ENCODE data around the gene C5orf52.
"Not testable (repeated sequence)": the region's sequence is repeated elsewhere in the genome, so short reads cannot be mapped to it uniquely, and the experiment has no call there.

Gene C5orf52

GRCh38 chr5:157690690-157691433 is 19.5 kb downstream of the C5orf52 start:
- ATAC-seq: no peak
- TF ChIP-seq, protein P1, sequence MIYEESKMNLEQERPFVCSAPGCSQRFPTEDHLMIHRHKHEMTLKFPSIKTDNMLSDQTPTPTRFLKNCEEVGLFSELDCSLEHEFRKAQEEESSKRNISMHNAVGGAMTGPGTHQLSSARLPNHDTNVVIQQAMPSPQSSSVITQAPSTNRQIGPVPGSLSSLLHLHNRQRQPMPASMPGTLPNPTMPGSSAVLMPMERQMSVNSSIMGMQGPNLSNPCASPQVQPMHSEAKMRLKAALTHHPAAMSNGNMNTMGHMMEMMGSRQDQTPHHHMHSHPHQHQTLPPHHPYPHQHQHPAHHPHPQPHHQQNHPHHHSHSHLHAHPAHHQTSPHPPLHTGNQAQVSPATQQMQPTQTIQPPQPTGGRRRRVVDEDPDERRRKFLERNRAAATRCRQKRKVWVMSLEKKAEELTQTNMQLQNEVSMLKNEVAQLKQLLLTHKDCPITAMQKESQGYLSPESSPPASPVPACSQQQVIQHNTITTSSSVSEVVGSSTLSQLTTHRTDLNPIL (CRISPR knock-in tag; IDR thresholded peaks at IDR 0.05; ENCODE audit: low read depth): no peak
- TF ChIP-seq, protein P2, sequence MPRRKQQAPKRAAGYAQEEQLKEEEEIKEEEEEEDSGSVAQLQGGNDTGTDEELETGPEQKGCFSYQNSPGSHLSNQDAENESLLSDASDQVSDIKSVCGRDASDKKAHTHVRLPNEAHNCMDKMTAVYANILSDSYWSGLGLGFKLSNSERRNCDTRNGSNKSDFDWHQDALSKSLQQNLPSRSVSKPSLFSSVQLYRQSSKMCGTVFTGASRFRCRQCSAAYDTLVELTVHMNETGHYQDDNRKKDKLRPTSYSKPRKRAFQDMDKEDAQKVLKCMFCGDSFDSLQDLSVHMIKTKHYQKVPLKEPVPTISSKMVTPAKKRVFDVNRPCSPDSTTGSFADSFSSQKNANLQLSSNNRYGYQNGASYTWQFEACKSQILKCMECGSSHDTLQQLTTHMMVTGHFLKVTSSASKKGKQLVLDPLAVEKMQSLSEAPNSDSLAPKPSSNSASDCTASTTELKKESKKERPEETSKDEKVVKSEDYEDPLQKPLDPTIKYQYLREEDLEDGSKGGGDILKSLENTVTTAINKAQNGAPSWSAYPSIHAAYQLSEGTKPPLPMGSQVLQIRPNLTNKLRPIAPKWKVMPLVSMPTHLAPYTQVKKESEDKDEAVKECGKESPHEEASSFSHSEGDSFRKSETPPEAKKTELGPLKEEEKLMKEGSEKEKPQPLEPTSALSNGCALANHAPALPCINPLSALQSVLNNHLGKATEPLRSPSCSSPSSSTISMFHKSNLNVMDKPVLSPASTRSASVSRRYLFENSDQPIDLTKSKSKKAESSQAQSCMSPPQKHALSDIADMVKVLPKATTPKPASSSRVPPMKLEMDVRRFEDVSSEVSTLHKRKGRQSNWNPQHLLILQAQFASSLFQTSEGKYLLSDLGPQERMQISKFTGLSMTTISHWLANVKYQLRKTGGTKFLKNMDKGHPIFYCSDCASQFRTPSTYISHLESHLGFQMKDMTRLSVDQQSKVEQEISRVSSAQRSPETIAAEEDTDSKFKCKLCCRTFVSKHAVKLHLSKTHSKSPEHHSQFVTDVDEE (CRISPR knock-in tag; IDR thresholded peaks at IDR 0.05): no peak
- no peak for TF ChIP-seq ESRRG (CRISPR knock-in tag; IDR thresholded peaks at IDR 0.05)
- no peak for TF ChIP-seq ZFP3 (CRISPR knock-in tag; IDR thresholded peaks at IDR 0.05)

GRCh38 chr5:157693816-157694215 is 22.5 kb downstream of the C5orf52 start:
- ATAC-seq: not testable (repeated sequence)

- ATAC-seq: not testable (repeated sequence)
Measured at GRCh38 chr5:157696154-157696553, 24.8 kb downstream of the C5orf52 start.

DNA sequence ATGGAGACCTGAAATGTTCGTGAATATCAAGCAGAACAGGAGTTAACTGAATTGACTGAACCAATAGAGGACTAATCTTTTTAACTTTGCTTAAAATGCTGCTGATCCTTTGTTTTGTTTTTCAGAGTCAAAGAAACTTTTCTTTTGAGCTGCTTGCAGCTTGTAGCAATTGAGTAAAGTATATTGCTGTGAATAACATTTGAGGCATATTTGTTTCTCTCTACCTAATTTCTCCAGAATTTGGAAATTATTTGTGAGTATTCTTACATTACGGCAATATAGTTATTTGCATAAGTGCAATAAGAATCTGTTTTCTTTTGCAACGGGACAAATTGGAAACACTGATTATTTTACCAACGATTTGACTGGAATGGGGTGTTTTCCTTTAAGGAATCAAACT is 27.3 kb downstream of the C5orf52 start:
- not testable (repeated sequence) for ATAC-seq

- ATAC-seq: no peak
- TF ChIP-seq, protein P1 (CRISPR knock-in tag; IDR thresholded peaks at IDR 0.05; ENCODE audit: low read depth): no peak
- TF ChIP-seq GLIS3 (CRISPR knock-in tag; IDR thresholded peaks at IDR 0.05) (no peak), BACH2 (CRISPR knock-in tag; IDR thresholded peaks at IDR 0.05; ENCODE audit: borderline replicate concordance) (no peak), ESRRG (CRISPR knock-in tag; IDR thresholded peaks at IDR 0.05) (no peak)
Measured at GRCh38 chr5:157703736-157704135, 32.4 kb downstream of the C5orf52 start.

DNA sequence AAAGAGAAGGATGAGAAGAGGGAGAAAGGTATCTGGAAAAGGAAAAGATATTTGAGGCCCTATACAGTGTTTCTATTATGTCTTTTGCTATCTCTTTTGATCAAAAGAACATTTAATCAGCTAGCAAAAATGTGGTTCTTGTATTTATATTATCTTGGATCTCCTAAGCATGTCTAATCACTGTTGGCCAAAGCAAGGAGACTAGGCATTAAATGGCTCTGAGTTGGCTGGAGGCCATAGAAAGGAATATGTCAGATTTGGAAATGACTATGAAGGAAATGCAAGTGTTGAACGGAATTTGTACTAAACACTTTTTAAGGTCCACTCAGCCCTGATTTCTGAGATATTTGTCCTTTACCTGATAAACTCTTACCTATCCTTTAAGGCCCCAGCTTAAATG is 37.5 kb downstream of the C5orf52 start:
- peak; percentile 53 for ATAC-seq
- TF ChIP-seq ZFP3 (CRISPR knock-in tag; IDR thresholded peaks at IDR 0.05): peak; percentile 87
- TF ChIP-seq SNAI2 (CRISPR knock-in tag; IDR thresholded peaks at IDR 0.05): no peak
- no peak for TF ChIP-seq ZNF70 (CRISPR knock-in tag; IDR thresholded peaks at IDR 0.05)
- TF ChIP-seq, protein P3, sequence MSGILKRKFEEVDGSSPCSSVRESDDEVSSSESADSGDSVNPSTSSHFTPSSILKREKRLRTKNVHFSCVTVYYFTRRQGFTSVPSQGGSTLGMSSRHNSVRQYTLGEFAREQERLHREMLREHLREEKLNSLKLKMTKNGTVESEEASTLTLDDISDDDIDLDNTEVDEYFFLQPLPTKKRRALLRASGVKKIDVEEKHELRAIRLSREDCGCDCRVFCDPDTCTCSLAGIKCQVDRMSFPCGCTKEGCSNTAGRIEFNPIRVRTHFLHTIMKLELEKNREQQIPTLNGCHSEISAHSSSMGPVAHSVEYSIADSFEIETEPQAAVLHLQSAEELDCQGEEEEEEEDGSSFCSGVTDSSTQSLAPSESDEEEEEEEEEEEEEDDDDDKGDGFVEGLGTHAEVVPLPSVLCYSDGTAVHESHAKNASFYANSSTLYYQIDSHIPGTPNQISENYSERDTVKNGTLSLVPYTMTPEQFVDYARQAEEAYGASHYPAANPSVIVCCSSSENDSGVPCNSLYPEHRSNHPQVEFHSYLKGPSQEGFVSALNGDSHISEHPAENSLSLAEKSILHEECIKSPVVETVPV (CRISPR knock-in tag; IDR thresholded peaks at IDR 0.05): no peak
- peak; percentile 69 for TF ChIP-seq ISL1 (CRISPR knock-in tag; IDR thresholded peaks at IDR 0.05)
- TF ChIP-seq, protein P2 (CRISPR knock-in tag; IDR thresholded peaks at IDR 0.05): no peak

- no peak for ATAC-seq
- TF ChIP-seq, protein P1 (CRISPR knock-in tag; IDR thresholded peaks at IDR 0.05; ENCODE audit: low read depth): no peak
- TF ChIP-seq, protein P2 (CRISPR knock-in tag; IDR thresholded peaks at IDR 0.05): no peak
- TF ChIP-seq TCF4 (CRISPR knock-in tag; IDR thresholded peaks at IDR 0.05; ENCODE audit: borderline replicate concordance): no peak
Measured at GRCh38 chr5:157709346-157709745, 38.0 kb downstream of the C5orf52 start.
